GM21360 (cell line): Measurements from ENCODE around the gene CST9L.

Experiments used
- ATAC-seq: cut with Tn5 transposase; IDR thresholded peaks from one replicate; pipeline ENCODE4 v1.9.1; 2021; ENCODE audit warnings: mild to moderate bottlenecking, moderate library complexity; ENCODE audit not compliant: unreplicated experiment

The CST9L gene

DNA sequence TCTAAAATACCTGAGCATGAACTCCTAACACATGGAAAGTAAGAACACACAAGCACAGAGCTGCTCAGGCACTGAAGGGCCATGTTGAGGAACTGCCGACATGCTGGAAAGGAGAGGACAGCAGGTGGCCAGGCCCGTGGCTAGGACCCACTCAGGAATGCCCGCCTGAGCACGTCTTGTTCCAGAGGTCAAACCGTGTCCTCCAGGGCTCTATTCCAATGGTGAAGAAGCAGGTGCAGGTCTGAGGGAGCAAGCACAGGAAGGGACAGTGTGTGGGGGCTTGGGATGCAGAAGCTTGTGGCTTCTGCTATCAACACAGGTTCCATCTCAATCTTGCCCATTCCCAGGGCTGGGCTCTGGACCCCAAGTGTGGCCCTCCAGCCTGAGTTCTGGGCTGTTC lies 20.7 kb downstream of the CST9L start:
- ATAC-seq: no peak

DNA sequence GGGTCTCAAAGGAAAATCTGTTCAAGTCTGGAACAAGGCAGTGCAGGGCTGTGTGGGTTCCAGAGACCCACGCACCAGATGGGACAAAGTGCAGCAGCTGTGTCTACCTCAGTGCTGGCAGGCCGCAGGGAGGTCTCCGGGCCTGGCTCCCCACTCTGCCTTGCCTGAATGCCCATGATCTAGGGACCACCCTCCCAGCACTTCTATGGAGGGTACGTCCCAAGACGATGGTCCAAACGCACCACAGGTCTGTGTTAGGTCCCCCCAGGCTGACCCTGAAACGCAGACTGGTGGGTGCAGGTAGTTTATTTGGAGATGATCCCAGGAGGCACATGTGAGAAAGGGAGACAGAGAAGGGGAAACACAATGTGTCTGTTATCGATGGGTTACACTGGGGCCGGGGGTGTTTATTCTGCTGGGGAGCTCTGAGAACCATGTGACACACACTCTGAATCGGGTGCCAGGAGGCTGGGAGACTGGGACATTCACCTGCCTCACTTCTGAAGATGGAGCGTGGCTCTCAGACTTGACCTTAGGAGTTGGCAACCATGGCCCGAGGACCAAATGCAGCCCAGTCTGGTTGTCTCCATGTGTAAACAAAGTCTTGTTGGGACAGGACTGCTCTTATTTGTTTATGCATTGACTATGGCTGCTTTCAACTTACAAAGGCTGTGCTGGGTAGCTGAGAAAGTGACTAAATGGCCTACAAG lies 21.7 kb downstream of the CST9L start:
- ATAC-seq: no peak

DNA sequence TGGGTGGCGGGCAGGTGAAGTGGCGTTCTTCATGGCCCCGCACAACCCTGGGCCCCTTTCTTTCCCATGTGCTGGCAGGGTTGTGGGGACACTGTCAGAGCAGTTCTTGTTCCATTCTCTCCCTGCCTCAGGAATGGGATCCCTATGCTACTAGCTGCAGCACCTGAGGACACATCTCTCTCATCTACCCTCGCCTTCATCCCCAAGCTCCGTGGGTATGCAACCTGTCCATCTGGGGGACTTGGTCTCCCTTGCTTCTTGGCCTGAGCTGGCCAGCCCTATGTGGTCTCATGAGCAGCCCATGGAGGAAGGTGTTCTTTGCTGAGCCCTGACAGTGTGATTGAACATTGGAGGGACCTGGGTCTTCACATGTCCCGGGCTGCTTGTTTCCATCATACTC lies 24.2 kb downstream of the CST9L start:
- no peak for ATAC-seq

DNA sequence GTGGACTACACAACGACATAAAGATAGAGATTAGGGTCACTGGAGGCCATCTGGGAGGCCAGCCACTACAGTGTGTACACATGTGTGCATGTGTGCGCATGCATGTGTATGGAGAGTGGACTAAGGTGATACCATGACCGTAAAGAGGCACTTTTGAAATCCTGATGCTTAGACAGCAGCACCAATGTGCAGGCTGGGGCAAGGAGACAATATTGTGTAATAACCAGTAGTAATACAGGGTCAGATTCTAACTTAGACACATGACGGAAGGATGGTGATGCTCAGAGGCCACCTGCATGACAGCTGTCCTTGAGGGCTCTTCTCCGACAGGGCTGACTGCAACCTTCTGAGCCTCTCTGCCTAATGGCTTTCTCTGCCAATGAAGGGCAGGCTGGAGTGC lies 25.5 kb downstream of the CST9L start:
- no peak for ATAC-seq

DNA sequence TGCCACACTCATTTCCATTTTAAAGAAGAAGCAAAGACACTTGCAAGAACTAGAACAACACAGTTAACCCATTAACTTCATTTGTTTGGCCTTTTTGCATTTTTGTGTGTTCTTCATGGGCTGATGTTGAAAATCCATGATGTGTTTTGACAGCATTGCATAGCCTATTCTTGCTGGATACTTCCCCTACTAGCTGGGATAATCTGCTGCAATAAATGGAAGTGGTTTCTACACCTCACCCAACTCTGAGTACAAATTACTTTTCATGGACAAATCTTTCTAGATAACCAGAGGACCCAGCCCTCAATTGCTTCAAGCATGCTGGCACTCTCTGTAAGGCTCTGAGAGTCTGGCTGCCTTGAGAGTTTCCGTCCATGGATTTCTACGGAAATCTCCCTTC lies 26.5 kb downstream of the CST9L start:
- ATAC-seq: no peak

DNA sequence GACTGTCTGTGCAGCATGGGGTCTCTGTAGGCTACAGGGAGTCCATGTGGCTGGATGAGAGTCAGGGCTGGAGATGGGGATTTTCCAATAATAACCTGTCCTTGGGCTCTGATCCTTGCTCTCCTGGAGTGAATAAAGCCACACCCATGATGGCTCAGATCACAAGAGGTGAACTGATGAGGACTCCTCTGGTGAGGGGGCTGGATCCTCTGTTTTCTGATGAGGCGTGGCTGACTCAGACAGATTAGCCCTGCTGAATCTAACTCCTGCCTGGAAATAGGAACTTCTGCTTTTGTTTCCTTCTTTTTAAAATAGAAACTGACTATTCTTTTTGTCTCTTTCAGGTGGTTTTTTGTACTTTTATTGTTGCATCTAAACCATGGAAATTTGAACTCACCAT lies 27.0 kb downstream of the CST9L start:
- no peak for ATAC-seq

DNA sequence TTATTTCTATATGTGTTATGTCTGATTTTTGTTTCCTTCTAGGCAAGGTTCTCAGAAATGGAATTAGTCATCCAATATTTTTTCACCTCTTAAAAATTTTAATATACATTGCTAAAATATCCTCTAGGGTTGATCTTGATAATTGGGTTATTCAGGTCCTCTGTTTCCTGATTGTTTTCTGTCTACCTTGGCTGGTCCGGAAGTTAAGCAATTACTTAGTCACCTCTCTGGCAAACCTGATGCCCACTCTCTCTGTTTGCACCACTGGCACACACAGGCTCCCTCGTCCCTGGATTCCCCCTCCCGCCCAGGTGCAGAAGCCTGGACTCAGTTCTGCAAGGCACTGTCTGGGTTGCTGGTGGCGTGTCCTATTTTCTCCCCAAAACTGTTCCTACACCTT lies 27.7 kb downstream of the CST9L start:
- ATAC-seq: no peak

DNA sequence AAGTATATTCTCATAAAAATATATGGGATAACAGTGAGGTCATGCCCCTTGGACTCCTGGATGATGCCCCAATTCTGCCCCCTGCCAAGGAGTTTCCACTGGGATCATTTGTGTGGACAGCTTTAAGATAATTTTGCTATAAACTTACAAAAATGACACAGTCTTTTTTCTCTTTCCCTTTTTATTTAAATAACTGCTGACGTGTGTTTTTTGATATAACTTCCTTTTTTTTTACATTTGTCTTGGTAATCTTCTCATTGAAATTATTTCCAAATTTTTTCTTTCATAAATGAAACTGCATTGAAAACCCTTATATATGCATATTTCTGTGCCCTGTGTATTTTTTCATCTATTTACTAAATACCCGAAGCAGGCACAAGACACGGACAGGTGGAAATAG lies 31.3 kb downstream of the CST9L start:
- no peak for ATAC-seq

DNA sequence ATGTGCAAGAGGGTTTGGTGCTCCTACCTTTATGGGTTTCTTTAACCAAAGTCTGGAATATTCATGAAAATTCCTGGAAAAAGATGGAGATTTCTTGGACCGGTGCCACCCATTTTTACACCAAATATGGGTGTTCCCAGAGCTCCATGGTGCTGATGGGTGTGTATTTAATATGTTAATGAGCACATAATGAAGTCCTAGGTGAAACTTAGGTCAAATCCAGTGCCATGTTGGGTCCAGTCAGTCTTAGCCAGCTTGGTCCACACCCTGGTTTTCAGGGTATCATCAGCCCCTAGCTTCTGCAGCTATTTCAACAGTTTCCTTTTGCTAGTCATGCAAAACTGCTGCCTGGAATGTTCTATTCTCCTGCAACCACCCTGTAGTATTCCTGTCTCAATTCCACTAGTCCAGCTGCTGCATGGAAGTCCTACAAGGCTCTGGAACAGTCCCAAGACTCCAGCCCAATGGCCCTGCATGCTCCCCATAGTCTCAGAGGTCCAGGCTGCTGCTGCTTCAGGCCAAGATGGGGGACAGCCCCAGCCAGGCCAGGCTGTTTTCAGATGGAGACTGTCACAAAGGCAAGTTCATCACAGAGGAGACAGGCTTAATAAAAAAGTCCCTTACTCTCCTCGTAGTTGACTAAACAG lies 31.8 kb downstream of the CST9L start:
- no peak for ATAC-seq

DNA sequence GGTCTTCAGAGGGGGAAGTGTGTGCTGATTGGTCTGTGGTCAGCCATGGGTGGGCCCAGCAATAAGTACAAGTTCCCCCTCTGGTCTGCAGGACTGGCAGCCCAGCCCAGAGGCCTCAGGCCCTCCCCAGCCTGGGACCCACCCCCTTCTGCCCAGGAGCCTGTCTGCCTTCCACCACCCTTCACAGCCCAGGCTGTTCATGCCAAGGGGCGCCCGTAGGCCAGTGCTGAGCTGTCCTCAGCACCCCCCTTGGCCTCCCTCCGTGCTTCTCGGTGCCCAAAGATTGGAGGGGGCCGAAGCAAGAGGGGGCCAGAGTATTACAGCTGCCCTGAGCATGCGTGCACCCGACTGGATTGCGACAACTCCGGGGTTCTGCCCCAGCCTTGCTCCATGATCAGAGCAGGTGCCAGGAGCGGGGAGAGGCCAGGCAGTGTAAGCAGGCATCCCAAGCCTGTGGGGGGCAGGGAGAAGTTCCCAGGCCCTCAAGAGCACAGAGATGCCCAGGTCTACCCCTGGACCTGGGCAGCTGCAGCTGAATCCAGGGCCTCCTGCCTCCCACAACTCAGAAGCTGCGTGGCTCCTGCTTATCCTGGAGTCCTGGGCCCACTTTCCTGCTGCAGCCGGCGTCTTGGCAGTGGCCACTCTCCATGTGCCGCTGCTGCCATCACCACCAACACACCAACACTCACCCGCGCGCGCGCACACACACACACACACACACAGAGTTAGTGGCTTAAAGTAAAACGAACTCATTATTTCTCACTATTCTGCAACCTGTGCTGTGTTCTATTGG lies 33.3 kb downstream of the CST9L start:
- ATAC-seq: no peak

DNA sequence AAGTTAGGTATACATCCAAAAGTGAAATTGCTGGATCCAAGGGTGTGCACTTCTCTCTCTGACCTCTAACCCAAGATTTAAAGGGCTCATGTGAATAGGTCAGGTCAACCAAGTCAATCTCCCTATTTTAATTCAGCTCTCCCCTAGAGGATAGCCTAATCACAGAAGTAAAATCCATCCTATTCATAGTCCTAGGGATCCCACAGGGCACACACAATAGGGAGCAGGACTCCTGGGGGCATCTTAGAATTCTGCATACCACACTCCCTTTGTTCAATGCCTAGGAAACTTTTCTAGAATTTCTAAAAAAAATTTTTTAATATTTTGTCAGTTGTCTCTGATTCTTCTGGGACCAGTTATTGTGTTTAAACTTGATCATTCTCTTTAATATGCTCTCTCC lies 35.1 kb downstream of the CST9L start:
- ATAC-seq: no peak

DNA sequence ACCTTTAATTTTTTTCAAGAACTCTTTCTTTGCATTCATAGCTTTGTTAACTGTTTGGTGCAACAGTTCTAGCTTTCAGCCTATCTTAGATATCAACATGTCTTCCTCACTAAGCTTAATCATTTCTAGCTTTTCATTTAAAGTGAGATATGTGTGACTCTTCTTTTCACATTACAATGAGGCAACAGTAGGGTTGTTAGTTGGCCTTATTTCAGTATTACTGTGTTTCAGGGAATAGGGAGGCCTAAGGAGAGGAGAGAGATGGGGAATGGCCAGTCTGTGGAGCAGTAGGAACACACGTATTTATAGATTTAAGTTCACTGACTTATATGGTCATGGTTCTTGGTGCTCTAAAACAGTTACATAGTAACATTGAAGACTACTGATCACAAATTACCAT lies 35.8 kb downstream of the CST9L start:
- ATAC-seq: no peak

DNA sequence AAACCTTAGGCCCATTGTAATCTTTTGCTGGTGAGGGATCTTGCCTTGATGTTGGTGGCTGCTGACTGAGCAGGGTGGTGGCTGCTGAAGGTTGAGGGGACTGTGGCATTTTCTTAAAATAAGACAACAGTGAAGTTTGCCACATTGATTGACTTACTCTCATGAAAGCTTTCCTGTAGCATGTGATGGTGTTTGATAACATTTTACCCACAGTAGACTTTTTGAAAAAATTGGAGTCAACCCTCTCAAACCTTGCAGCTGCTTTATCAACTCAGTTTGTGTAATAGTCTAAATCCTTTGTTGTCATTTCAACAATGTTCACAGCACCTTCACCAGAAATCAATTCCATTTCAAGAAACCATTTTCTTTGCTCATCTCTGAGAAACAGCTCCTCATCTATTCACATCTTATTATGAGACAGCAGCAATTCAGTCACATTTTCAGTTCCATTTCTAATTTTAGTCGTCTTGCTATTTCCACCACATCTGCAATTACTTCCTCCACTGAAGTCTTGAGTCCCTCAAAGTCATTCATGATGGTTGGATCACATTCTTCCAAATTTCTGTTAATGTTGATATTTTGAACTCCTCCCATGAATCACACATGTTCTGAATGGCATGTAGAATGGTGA lies 37.2 kb downstream of the CST9L start:
- ATAC-seq: no peak

DNA sequence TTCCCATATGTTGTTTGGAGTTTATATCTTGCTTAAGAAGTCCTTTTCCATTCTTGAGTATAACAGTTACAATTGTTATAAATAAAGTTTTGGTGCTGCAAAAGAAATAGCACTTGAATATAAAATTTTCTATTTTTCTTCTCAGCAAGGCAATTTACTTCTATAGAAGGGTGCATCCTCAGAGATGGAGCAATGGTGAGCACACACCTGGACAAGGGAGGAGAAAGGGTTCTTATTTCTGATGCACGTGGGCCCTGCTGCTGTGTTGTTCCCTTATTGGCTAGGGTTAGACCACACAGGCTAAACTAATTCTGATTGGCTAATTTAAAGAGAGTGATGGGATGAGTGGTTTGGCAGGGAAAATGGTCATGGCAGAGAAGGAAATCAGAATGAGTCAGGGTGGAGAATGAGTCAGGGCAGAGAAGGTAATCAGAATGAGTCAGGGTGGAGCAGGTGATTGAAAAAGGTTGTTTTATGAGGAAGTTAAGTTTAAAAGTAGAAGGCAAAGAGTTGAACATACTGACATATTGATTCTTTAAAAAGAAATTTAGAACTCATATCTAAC lies 39.3 kb downstream of the CST9L start:
- no peak for ATAC-seq

DNA sequence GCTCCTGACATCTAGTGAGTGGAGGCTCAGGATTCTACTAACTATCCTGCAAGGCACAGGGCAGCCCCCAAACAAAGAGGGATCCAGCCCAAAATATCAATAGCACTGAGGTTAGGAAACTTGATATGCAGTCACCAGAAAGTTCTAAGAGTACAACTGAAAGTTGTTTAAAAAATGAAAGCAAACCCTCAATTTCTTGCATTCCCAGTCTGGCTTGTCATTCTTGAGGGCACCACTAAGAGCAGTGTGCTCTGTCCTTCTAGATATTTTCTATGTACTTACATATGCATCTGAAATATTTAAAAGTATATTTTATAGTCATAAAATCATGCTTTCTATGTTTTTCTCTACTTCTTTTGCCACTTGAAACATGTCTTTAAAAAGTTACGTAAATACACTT lies 41.4 kb downstream of the CST9L start:
- no peak for ATAC-seq

DNA sequence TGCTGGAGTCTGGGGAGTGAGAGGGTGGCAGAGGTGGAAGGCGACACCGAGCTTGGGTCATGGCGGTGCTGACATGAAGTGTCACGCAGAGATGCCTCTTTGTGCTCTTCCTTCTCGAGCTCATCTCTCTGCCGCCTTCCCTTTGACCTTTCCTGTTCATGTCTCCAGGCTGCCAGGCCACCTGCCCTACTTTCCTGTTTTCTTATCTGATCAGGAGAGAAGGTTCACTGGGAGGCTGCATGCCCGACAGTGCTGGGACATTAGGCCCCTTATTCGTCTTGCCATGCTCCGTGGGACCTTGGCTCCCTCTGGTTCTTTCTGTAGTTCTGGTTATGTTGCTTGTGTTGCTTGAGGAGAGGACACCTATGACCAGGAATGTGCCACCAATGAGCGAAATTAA lies 44.1 kb downstream of the CST9L start:
- no peak for ATAC-seq

DNA sequence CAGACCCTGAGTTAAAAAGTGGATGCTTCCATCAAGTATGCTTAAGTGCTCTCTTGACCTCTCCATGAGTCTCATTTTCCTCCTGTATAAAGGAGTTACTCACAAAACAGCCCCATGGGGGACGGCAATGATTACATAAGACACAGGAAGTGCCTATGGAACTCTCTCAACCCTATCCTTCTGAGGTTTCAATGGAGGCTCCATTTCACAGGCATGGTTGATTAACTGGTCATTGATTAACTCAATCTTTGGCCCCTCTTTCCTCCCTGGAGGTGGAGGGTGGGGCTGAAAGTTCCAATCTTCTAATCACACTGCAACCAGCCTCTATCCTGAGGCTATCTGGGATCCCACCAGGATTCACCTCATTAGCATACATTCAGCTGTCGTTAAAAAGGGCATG lies 48.1 kb downstream of the CST9L start:
- no peak for ATAC-seq

DNA sequence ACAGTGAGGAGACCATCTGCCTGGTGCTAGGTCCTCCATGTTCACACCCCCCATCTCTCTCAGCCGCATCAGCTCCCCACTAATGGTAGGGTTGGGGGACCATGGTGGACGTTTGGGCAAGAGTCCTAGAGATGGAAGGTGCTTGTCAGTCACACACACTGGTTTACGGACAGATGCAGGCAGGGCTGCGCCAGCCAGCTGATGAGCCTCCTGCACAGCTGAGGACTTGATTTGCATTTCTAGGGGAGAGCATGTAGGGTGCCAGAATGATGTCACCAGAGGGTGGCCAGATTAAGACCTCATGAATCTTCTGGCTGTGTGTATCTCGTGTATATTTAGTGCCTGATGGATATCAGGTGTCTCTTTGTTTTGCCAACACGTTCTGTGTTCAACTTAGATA lies 48.7 kb downstream of the CST9L start:
- ATAC-seq: no peak

DNA sequence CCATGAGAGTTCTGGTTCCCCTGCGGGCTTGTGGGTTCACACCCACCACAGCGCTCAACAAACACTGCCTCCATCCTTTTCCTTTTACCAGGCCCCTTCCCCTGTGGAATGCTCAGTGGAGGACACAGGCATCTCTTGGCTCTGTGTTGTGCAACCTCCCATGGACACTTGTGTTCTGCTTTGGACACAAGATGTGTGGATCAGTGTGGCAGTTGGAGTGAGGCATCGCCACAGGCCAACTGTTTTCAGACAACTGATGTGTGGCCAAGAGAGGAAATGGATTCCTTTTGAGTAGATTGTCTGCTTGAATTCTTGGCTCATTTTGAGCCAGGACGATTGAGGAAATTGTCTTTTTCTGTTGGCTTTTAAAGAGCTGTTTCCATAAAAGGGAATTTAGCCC lies 50.6 kb downstream of the CST9L start:
- ATAC-seq: no peak

DNA sequence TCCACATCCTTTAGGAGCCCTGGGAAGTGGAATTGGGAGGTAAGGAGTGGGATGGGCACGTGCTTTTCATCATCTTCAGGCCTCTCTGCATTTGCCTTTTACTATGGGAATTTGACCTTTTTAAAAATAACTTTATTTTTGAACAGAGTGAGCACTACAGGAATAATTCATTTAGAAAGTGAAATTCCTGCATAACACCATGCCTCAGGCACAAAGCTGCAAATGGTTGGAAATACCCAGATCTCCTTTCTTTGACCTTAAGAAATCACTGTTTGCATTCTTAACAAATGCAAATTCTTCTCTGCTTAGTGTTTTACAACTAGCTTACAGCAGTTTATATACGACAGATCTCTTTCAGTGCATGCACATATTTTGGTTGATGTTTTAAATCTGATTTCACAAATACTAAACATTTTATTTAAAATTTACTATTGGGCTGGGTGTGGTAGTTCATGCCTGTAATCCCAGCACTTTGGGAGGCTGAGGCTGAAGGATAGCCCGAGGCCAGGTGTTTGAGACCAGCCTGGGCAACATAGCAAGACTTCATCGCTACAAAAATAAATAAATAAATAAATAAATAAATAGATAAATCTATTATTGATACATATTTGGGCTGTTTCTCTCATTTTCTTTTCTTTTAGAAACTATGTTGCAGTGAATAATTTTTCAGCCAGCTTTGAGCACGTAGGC lies 52.9 kb downstream of the CST9L start:
- no peak for ATAC-seq

DNA sequence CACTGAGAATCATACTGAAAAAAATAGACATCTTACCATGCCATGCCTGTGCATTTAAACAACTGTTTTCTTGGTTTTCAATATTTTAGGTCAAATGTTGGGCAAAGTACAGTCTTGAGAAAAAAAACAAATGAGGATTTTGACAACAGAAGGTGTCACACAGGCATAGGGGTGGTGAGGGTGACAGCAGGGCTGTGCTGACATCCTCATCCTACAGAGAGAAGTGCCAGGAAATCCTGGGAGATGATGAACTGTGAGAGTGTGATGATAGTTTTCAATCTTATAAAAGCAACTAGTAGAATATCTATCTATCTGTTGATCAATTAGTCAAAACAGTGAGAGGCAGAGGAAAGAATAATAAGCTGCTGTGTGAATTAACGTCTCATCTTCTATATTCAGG lies 53.4 kb downstream of the CST9L start:
- no peak for ATAC-seq
